ENCODE measurements around the gene CDC42EP5.
A peak's percentile ranks its signal among the peaks of the same experiment; 100 is the strongest.

CDC42EP5 gene

GRCh38 chr19:54426291-54426931, 46.7 kb downstream of the CDC42EP5 start:
- no peak for DNase-seq (ENCODE audit: low read depth)

- no peak for DNase-seq (ENCODE audit: low read depth)
Observed at GRCh38 chr19:54425382-54425723, 47.7 kb downstream of the CDC42EP5 start.

GRCh38 chr19:54424660-54425381, 48.3 kb downstream of the CDC42EP5 start:
- DNase-seq (ENCODE audit: low read depth): no peak

- DNase-seq (ENCODE audit: low read depth): no peak
Observed at GRCh38 chr19:54424201-54424600, 48.9 kb downstream of the CDC42EP5 start.

GRCh38 chr19:54422136-54422535, 51.0 kb downstream of the CDC42EP5 start:
- DNase-seq (ENCODE audit: low read depth): no peak

- DNase-seq (ENCODE audit: low read depth): no peak
Observed at GRCh38 chr19:54421521-54421920, 51.6 kb downstream of the CDC42EP5 start.

- DNase-seq (ENCODE audit: low read depth): no peak
Observed at GRCh38 chr19:54421169-54421516, 52.0 kb downstream of the CDC42EP5 start.

- DNase-seq (ENCODE audit: low read depth): no peak
Observed at GRCh38 chr19:54420383-54421168, 52.5 kb downstream of the CDC42EP5 start.

GRCh38 chr19:54420068-54420382, 53.1 kb downstream of the CDC42EP5 start:
- DNase-seq (ENCODE audit: low read depth): no peak

GRCh38 chr19:54418930-54419800, 53.9 kb downstream of the CDC42EP5 start:
- no peak for DNase-seq (ENCODE audit: low read depth)

- peak; percentile 24 for DNase-seq (ENCODE audit: low read depth)
Observed at GRCh38 chr19:54418030-54418929, 54.8 kb downstream of the CDC42EP5 start.

- no peak for DNase-seq (ENCODE audit: low read depth)
Observed at GRCh38 chr19:54416695-54417491, 56.2 kb downstream of the CDC42EP5 start.

GRCh38 chr19:54415901-54416673, 57.0 kb downstream of the CDC42EP5 start:
- DNase-seq (ENCODE audit: low read depth): no peak

- DNase-seq (ENCODE audit: low read depth): peak; percentile 45
Observed at GRCh38 chr19:54415208-54415900, 57.7 kb downstream of the CDC42EP5 start, which contains the start of gene TTYH1. Gene TTYH1 (plus strand): TSS chr19:54415464. CDS start chr19:54415553, 89 bp downstream.

All from activated T-cell treated with anti-CD3 and anti-CD28 coated beads for 48 hours (primary cell).